HCT116 (cell line): ENCODE results near the gene HAND2.

ENCODE experiments used
- CTCF ChIP-seq, 3 experiments: fragments of 200-600 bp in 1 of 3; sonication (generic) in 1 of 3; IDR thresholded peaks in 2 of 3; conservative IDR thresholded peaks in 1 of 3; 2 replicates each; pipeline ENCODE4 v1.5.1; 2012 to 2017; ENCODE audit warnings: low read depth in 2 of 3, low read length in 2 of 3, antibody characterized with exemption in 1 of 3, borderline replicate concordance in 1 of 3, control low read depth in 1 of 3, mild to moderate bottlenecking in 1 of 3, mixed read lengths in 1 of 3, mixed run types in 1 of 3, moderate library complexity in 1 of 3; ENCODE audit not compliant: insufficient read depth in 1 of 3
- EZH2 ChIP-seq: fragments of 200-600 bp; sonication (generic); IDR thresholded peaks from 2 replicates; pipeline ENCODE4 v1.6.1; 2017; ENCODE audit warnings: antibody characterized with exemption, mixed run types
- POLR2A ChIP-seq: IDR thresholded peaks from 2 replicates; pipeline ENCODE4 v1.7.0; 2011; ENCODE audit warnings: borderline replicate concordance; ENCODE audit not compliant: insufficient read depth, insufficient read length; ENCODE audit errors: extremely low read depth
- REST ChIP-seq: IDR thresholded peaks from 2 replicates; pipeline ENCODE4 v1.6.1; 2012; ENCODE audit warnings: low read depth
- SIN3A ChIP-seq: IDR thresholded peaks from 2 replicates; pipeline ENCODE4 v1.6.1; 2012; ENCODE audit warnings: low read depth
- ZBTB33 ChIP-seq: IDR thresholded peaks from 2 replicates; pipeline ENCODE4 v1.6.1; 2011; ENCODE audit warnings: mild to moderate bottlenecking, low read length, moderate library complexity; ENCODE audit not compliant: insufficient replicate concordance; ENCODE audit errors: extremely low read depth
- ZNF274 ChIP-seq: fragments of 200-500 bp; sonication (Bioruptor generic); IDR thresholded peaks from 2 replicates; pipeline ENCODE4 v1.6.1; 2014; ENCODE audit warnings: mild to moderate bottlenecking, low read depth, low read length, inconsistent platforms

- TF ChIP-seq CTCF (IDR thresholded peaks at IDR 0.05 in 2 of 3, conservative IDR thresholded peaks at IDR 0.05 in 1 of 3; ENCODE audit: borderline replicate concordance in 1 of 3, insufficient read depth in 1 of 3, low read depth in 2 of 3, low read length in 2 of 3) (no peak), ZNF274 (no peak), REST (no peak), POLR2A (no peak), ZBTB33 (no peak), SIN3A (no peak), EZH2 (no peak)
These were observed 44.9 kb downstream of the HAND2 start for GRCh38 chr4:173485164-173485563.
